Effector memory CD8-positive, alpha-beta T cell (primary cell): Measurements from ENCODE around the gene CCDC18.
"Not testable (repeated sequence)": the region's sequence is repeated elsewhere in the genome, so short reads cannot be mapped to it uniquely, and the experiment has no call there.

Source experiments
- ATAC-seq: fragments of 150-1000 bp; cut with Tn5 transposase; replicated peaks from 2 replicates; pipeline ENCODE4 v1.10.0; 2021; ENCODE audit warnings: mild to moderate bottlenecking, moderate library complexity
- DNase-seq, 3 experiments: peaks; one replicate each; pipeline ENCODE4 v3.0.0; 2021
- H3K27ac Mint-ChIP-seq, 2 donors: one replicate each; pipeline ENCODE4 v1.8.0; 2022; ENCODE audit warnings: mild to moderate bottlenecking in 2 of 2, mixed read lengths in 2 of 2, moderate library complexity in 2 of 2
- H3K27me3 Mint-ChIP-seq, 2 donors: one replicate each; pipeline ENCODE4 v1.8.0; 2022; ENCODE audit warnings: mixed read lengths in 2 of 2
- H3K36me3 Mint-ChIP-seq: one replicate; pipeline ENCODE4 v1.8.0; 2022; ENCODE audit warnings: mild to moderate bottlenecking, moderate library complexity, mixed read lengths; ENCODE audit not compliant: insufficient read depth
- H3K4me1 Mint-ChIP-seq, 2 donors: one replicate each; pipeline ENCODE4 v1.8.0; 2022; ENCODE audit warnings: low read depth in 2 of 2, mixed read lengths in 2 of 2
- H3K4me3 Mint-ChIP-seq, 2 donors: one replicate each; pipeline ENCODE4 v1.8.0; 2022; ENCODE audit warnings: mild to moderate bottlenecking in 2 of 2, mixed read lengths in 2 of 2, moderate library complexity in 2 of 2
- H3K9me3 Mint-ChIP-seq, 2 donors: one replicate each; pipeline ENCODE4 v1.8.0; 2022; ENCODE audit warnings: mixed read lengths in 2 of 2

The CCDC18 gene

DNA sequence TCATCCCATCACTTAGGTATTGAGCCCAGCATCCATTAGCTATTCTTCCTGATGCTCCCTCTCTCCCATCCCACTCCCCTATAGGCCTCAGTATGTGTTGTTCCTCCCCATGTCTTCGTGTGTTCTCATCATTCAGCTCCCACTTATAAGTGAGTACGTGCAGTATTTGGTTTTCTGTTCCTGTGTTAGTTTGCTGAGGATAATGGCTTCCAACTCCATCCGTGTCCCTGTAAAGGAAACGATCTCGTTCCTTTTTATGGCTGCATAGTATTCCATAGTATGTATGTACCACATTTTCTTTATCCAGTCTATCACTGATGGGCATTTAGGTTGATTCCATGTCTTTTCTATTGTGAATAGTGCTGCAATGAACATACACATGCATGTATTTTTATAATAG lies 40.2 kb downstream of the CCDC18 start:
- peaks cover 6 to 11% of the 10 kb centered on the region in 2 donors for H3K4me1 Mint-ChIP-seq
- not testable (repeated sequence) for H3K36me3 Mint-ChIP-seq

DNA sequence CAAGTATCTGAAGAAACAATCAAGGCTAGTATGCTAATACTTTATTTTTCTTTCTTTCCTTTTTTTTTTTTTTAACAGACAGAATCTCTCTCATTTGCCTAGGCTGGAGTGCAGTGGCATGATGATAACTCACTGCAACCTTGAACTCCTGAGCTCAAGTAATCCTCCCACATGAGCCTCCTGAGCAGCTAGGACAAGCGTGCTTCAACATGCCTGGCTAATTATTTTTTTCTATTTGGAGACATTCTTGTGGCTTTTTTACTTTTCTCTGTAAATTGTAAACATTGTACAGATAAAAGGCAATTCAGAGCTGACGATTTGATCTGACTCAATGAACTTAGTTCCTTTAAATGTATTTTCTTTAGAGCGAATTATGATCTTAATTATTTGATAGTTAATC lies 41.4 kb downstream of the CCDC18 start:
- no peak overlapping the region for H3K27ac Mint-ChIP-seq
- H3K9me3 Mint-ChIP-seq, result no peaks in the 10 kb centered on the region
- ATAC-seq (no peak), DNase-seq (no peak)
- H3K4me3 Mint-ChIP-seq, result no peak overlapping the region
- H3K36me3 Mint-ChIP-seq, result peaks cover 7% of the 10 kb centered on the region
- H3K27me3 Mint-ChIP-seq, result no peaks in the 10 kb centered on the region
- peaks cover 6 to 11% of the 10 kb centered on the region in 2 donors for H3K4me1 Mint-ChIP-seq

More for the DNA sequence above, 40.2 kb downstream of the CCDC18 start:
- not testable (repeated sequence) for DNase-seq, H3K4me3 Mint-ChIP-seq, H3K9me3 Mint-ChIP-seq, H3K27me3 Mint-ChIP-seq, H3K27ac Mint-ChIP-seq, ATAC-seq

DNA sequence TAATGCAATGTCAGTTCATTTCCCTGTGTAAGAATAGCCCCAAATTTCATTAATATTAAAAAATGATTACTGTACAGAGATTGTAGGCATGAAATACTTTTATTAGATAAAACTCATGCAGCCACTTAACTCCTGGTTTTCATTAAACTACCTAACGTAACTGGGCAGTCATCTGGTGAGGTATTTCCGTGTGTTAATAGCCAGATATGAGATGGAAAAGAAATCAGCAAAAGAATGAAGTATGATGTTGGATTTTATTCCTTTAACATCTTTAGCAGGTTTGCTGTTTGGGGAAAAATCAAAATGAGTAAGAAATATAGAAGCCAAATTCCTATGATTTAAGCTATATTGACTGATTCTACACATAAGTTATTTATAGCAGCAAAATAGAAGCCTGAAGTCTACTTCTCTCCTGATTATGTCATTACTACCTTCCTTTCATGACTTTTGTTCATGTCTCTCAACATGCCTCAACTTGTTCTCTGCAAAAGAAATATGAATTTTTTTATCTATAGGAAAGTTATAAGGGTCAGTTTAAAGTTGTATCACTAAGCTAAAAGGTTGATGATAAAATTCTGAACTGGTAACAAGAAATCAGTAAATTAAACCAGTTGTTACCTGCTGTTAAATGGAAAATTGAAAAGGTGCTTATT lies 42.6 kb downstream of the CCDC18 start:
- H3K9me3 Mint-ChIP-seq, result no peaks in the 10 kb centered on the region
- DNase-seq, result no peak
- ATAC-seq, result no peak
- peaks cover 6 to 11% of the 10 kb centered on the region in 2 donors for H3K4me1 Mint-ChIP-seq
- H3K36me3 Mint-ChIP-seq, result peaks cover 3% of the 10 kb centered on the region
- H3K27me3 Mint-ChIP-seq, result no peaks in the 10 kb centered on the region
- H3K27ac Mint-ChIP-seq, result no peak overlapping the region
- H3K4me3 Mint-ChIP-seq, result no peak overlapping the region

DNA sequence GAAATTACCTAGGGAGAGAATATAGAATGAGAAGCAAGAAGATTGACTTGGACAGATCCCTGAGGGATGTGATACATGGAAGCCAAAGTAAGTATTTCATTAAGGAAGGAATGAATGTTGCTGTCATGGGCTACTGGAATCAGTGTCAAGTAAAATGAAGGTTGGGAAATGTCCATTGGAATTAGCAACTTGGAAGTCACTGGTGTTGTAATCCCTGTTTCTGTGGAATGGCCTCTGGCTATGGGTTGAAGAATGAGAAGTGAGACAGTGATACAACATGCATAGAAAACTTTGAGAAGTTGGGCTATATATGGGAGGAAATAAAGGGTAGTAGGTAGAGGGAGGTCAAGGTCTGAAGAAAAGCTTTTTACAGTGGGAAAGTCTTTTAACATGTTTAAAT lies 54.7 kb downstream of the CCDC18 start:
- H3K27me3 Mint-ChIP-seq, result no peaks in the 10 kb centered on the region
- peaks cover 3% of the 10 kb centered on the region for H3K36me3 Mint-ChIP-seq
- no peaks in the 10 kb centered on the region for H3K9me3 Mint-ChIP-seq
- no peak for ATAC-seq
- H3K4me1 Mint-ChIP-seq, result no peaks in the 10 kb centered on the region
- DNase-seq, result no peak
- H3K27ac Mint-ChIP-seq, result no peak overlapping the region
- no peak overlapping the region for H3K4me3 Mint-ChIP-seq

DNA sequence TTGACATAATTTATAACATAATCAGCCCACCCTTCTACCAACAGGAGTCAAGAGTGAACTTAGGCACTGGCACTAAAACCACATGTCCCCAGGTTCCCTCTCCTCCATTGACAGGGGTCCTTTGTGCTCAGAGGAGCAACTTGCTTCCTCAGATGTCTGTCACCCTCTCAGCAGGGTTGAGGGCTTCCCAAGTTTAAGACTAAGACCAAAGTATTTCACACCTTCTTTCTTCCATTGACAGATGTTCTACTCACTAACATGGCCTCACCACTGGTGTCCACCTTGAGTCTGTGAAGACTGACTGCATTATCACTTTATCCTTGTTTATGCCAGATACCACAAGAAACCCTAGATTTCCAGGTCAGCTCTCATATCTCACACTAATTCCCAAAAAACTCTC lies 56.5 kb downstream of the CCDC18 start:
- H3K4me1 Mint-ChIP-seq, result no peaks in the 10 kb centered on the region
- H3K9me3 Mint-ChIP-seq, result no peaks in the 10 kb centered on the region
- no peaks in the 10 kb centered on the region for H3K27me3 Mint-ChIP-seq
- ATAC-seq (no peak), DNase-seq (no peak)
- peaks cover 5% of the 10 kb centered on the region for H3K36me3 Mint-ChIP-seq
- H3K4me3 Mint-ChIP-seq, result no peak overlapping the region
- H3K27ac Mint-ChIP-seq, result no peak overlapping the region

DNA sequence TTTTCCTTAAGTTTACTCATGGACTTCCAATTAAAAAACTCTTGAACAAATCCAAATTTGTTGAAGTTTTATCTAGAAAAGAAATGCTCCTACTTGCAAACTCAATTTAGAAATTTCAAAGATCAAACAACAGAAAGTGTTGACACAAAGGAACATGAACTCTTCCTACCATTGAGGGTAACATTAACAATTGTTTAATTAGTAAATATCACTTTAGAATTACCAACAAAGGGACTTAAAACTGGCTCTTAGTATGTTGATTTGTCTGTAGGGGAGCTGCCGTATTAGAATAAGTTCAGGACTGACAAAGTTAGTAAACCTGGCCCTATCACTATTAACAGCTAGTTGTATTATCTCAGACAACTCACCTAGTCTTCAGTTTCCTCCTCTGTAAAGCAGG lies 57.9 kb downstream of the CCDC18 start:
- H3K4me3 Mint-ChIP-seq, result no peak overlapping the region

DNA sequence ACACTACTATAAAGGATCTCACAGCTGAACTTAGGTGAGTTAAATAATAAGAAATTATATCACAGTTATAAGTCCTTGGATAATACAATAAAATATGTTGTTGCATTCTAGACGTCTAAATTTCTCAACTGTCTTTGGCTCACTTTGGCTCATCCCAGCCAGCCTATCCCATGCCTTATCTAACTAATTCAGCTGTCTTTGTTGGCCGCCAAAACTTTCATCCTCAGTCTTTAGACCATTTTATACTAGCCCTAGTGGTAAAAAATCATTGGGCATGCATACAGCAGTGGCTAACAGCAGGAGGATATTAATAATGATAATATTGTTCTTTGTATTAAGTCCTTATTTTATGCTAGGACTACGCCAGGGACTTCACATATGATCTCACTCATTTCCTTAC lies 59.3 kb downstream of the CCDC18 start:
- Mint-ChIP-seq H3K27ac (no peak overlapping the region), H3K9me3 (peaks cover 0 to 4% of the 10 kb centered on the region in 2 donors), H3K36me3 (peaks cover 5% of the 10 kb centered on the region), H3K4me1 (no peaks in the 10 kb centered on the region), H3K27me3 (no peaks in the 10 kb centered on the region), H3K4me3 (no peak overlapping the region)
- DNase-seq (no peak), ATAC-seq (no peak)

More for the DNA sequence above, 57.9 kb downstream of the CCDC18 start:
- Mint-ChIP-seq H3K27ac (no peak overlapping the region), H3K4me1 (no peaks in the 10 kb centered on the region), H3K27me3 (no peaks in the 10 kb centered on the region), H3K9me3 (peaks cover 0 to under 1% of the 10 kb centered on the region in 2 donors), H3K36me3 (peaks cover 5% of the 10 kb centered on the region)
- ATAC-seq (no peak), DNase-seq (no peak)

DNA sequence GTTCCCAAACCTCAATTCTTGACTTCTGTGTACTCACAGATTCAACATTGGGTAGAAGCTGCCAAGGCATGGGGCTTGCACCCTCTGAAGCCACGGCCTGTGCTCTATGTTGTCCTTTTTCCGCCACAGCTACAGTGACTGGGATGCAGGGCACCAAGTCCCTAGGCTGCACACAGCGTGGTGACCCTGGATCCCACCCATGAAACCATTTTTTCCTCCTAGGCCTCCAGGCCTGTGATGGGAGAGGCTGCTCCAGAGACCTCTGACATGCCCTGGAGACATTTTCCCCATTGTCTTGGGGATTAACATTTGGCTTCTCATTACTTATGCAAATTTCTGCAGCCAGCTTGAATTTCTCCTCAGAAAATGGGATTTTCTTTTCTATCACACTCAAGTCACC lies 62.7 kb downstream of the CCDC18 start:
- H3K36me3 Mint-ChIP-seq, H3K4me1 Mint-ChIP-seq, H3K4me3 Mint-ChIP-seq, DNase-seq, H3K9me3 Mint-ChIP-seq, H3K27ac Mint-ChIP-seq, ATAC-seq, H3K27me3 Mint-ChIP-seq: not testable (repeated sequence)

DNA sequence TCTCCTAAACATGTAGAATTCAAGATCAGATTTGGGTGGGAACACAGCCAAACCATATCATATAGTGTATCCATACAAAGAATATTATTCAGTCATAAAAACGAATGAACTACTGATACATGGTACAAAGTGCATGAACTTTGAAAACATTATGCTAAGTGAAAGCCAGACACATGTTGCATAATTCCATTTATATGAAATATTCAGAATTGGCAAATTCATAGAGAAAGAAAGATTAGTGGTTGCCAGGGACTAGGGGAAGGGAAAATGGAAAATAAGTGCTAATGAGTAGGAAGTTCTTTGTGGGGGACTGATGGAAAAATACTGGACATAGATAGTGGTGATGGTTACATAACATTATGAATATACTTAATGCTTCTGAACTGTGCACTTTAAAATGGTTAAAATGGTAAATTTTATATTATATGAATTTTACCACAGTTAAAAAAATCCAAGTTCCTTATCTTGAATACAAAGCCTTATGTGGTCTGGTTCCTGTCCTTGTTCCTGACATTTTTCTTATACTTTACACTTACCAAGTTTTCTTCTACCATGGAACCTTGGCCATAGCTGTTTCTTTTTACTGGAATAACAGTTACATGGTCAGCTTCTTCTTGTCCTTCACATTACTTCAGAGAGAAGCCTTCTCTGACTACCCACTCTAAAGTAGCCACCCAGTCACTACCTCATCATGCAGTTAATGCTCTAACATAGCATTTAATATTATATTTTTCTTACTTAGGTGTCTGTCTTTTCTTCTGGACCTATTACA lies 64.0 kb downstream of the CCDC18 start:
- H3K36me3 Mint-ChIP-seq, result peaks cover 5% of the 10 kb centered on the region
- no peaks in the 10 kb centered on the region for H3K27me3 Mint-ChIP-seq
- no peaks in the 10 kb centered on the region for H3K4me1 Mint-ChIP-seq
- no peak overlapping the region for H3K4me3 Mint-ChIP-seq
- peaks cover 0 to 4% of the 10 kb centered on the region in 2 donors for H3K9me3 Mint-ChIP-seq
- no peak for DNase-seq
- ATAC-seq, result no peak
- no peak overlapping the region for H3K27ac Mint-ChIP-seq

DNA sequence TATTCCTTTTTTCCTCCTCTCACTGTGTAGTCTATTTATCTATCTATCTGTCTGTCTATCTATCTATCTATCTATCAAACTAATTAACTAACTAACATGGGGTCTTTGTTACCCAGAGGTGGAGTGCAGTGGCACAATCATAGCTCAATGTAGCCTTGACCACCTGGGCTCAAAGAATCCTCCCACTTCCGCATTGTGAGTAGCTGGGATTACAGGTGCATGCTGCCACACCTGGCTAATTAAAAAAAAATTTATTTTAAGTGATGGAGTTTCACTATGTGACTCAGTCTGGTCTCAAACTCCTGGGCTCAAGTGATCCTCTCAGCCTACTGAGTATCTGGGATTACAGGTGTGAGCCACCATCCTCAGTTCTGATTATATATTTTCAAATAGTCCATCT lies 71.4 kb downstream of the CCDC18 start:
- H3K4me1 Mint-ChIP-seq, result no peaks in the 10 kb centered on the region
- ATAC-seq (no peak), DNase-seq (no peak)
- no peak overlapping the region for H3K4me3 Mint-ChIP-seq
- H3K36me3 Mint-ChIP-seq, result peaks cover 3% of the 10 kb centered on the region
- H3K9me3 Mint-ChIP-seq, result peaks cover 4 to 8% of the 10 kb centered on the region in 2 donors
- H3K27ac Mint-ChIP-seq, result no peak overlapping the region
- H3K27me3 Mint-ChIP-seq, result no peaks in the 10 kb centered on the region

DNA sequence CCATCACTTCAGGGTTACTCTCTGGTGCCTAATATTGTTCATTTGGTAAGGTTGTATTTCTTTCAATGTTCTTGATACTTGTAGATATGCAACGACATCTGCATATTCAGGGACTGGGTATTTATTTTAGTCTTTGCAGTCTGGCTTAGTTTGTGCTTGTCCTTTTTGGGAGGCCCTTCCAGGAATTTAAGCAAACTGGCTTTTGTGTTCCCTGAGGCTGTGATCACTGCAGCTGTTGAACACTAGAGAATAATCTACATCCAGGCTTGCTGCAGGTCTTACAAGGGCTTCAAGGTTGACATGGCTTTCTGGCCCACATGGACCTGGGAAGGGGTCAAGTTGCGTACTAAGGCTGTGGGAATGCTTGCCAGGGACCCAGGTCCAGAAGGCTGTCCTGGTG lies 72.1 kb downstream of the CCDC18 start:
- H3K9me3 Mint-ChIP-seq, result peaks cover 4 to 8% of the 10 kb centered on the region in 2 donors
- no peak for DNase-seq
- H3K4me3 Mint-ChIP-seq, result no peak overlapping the region
- no peaks in the 10 kb centered on the region for H3K4me1 Mint-ChIP-seq
- no peaks in the 10 kb centered on the region for H3K27me3 Mint-ChIP-seq
- H3K27ac Mint-ChIP-seq, result no peak overlapping the region
- peaks cover 3% of the 10 kb centered on the region for H3K36me3 Mint-ChIP-seq
- no peak for ATAC-seq

DNA sequence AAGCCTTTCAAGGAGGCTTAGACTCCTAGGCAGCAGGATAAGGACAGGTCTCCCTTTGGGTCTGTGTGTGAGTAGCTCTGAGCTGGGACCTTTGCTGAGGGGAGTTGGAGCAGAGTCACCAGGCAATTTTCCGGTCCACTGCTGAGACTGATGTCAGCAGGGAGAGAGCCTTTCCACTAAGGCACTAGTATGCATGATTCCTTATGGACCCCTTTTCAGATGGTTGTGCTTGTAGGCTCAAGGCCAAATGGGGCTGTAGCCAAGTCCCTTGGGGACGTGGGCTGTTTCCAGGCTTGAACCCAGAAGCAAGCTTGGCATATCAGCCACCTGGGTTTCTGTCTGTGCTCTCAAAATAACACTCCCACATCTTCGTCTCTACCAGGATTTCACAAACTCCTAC lies 73.0 kb downstream of the CCDC18 start:
- no peak for ATAC-seq

DNA sequence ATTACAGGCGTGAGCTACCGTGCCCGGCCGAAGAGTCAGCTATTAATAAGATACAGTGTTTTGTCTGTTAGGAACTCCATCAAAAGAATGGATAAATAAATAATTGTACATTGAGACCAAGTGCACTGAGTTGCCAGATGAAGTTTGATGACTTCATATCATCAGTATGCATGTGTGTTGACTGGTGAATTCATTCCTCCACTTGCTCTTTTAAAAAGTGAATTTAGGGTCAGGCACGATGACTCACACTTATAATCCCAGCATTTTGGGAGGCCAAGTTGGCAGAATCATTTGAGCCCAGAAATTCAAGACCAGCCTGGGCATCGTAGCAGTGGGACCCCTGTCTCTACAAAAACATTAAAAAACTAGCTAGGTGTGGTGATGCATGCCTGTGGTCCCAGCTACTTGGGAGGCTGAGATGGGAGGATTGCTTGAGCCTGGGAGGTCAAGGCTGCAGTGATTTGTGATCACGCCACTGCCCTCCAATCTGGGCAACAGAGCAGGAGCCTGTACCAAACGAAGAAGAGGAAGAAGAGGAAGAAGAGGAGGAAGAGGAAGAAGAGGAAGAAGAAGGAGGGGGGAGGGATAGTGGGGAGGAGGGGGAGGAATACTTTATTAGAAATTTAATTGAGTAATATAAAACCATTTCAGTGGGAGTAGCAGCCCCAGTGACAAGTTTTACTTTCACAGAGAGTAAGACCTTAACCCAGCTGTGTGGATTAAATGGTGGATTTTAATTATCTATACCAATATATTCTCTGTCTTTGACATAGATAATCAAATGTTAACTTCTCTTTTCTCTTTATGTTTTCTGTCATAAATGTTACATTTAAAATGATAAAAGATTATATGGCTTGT lies 74.9 kb downstream of the CCDC18 start:
- Mint-ChIP-seq H3K4me3 (no peak overlapping the region), H3K36me3 (peaks cover 3% of the 10 kb centered on the region), H3K9me3 (peaks cover 4 to 8% of the 10 kb centered on the region in 2 donors), H3K27ac (no peak overlapping the region), H3K4me1 (no peaks in the 10 kb centered on the region), H3K27me3 (no peaks in the 10 kb centered on the region)
- DNase-seq (no peak), ATAC-seq (no peak)

More for the DNA sequence above, 73.0 kb downstream of the CCDC18 start:
- peaks cover 4 to 8% of the 10 kb centered on the region in 2 donors for H3K9me3 Mint-ChIP-seq
- no peak overlapping the region for H3K27ac Mint-ChIP-seq
- no peak overlapping the region for H3K4me3 Mint-ChIP-seq
- DNase-seq, result no peak
- H3K27me3 Mint-ChIP-seq, result no peaks in the 10 kb centered on the region
- peaks cover 3% of the 10 kb centered on the region for H3K36me3 Mint-ChIP-seq
- H3K4me1 Mint-ChIP-seq, result no peaks in the 10 kb centered on the region
